Adrenal gland (tissue), 12 donors: ENCODE measurements around the gene C14orf132. TPM values are rescaled to one million over a fixed set of nuclear protein-coding genes. Genes with fewer than 3 reads are reported as not detected.

Experiments
- DNase-seq, 7 donors: peaks; one replicate each; pipeline ENCODE4 v3.0.0-alpha.2; 2019 to 2020
- H3K27ac ChIP-seq, 5 donors: fragments of 200-600 bp; sonication (generic) in 4 of 5; 1 replicate in 3 of 5; 2 replicates in 2 of 5; pipeline versions ENCODE4 v1.5.1 to v1.8.0; 2016 to 2020; ENCODE audit warnings: mild to moderate bottlenecking in 1 of 5
- H3K27me3 ChIP-seq: fragments of 200-600 bp; 2 replicates; pipeline ENCODE4 v1.8.0; 2021
- H3K36me3 ChIP-seq, 2 donors: fragments of 200-600 bp; replicated peaks in 1 of 2; 1 replicate in 1 of 2; 2 replicates in 1 of 2; pipeline versions ENCODE4 v1.5.1 to v1.8.0; 2018 to 2022
- H3K4me1 ChIP-seq, 2 donors: fragments of 200-600 bp; replicated peaks in 1 of 2; 1 replicate in 1 of 2; 2 replicates in 1 of 2; pipeline versions ENCODE4 v1.5.1 to v1.8.0; 2018 to 2021
- H3K4me3 ChIP-seq, 4 donors: fragments of 200-600 bp; sonication (generic) in 3 of 4; one replicate each; pipeline ENCODE4 v1.5.1; 2016 to 2018
- H3K9me3 ChIP-seq, 3 donors: fragments of 200-600 bp; sonication (generic) in 1 of 3; replicated peaks in 1 of 3; 1 replicate in 2 of 3; 2 replicates in 1 of 3; pipeline versions ENCODE4 v1.5.1 to v1.8.0; 2016 to 2021
- POLR2A ChIP-seq, 2 donors: fragments of 450-650 bp; IDR thresholded peaks; one replicate each; pipeline ENCODE4 v1.6.1; 2017; ENCODE audit warnings: antibody characterized with exemption in 2 of 2, mild to moderate bottlenecking in 2 of 2, moderate library complexity in 1 of 2
- whole genome bisulfite sequencing, 4 donors: extraction: QIAGEN DNeasy Blood & Tissue Kit in 2 of 4; methylation state at CpG; one replicate each; pipeline versions ENCODE4 v1.1.5 to v1.1.7; 2013 to 2017; 5-methylcytosine and 5-hydroxymethylcytosine counted together
- intact Hi-C, 2 donors: fragments of 100-400 bp; cut with DNase I; formaldehyde crosslinking; loops; one replicate each; pipeline versions ENCODE4 v1.14.1 to v1.15.0; 2022 to 2023
- polyA plus RNA-seq, 3 donors: library from polyadenylated mRNA; stranded (reverse); fragments of 200-250 nt in 2 of 3; fragments of 350-450 nt in 1 of 3; fragmentation: Illumina TruSeq in 1 of 3; extraction: RNeasy Lipid Tissue Mini Kit (QIAGEN cat#74804) in 1 of 3; gene quantifications; one replicate each; pipeline ENCODE4 v1.2.3, GENCODE V29; 2013 to 2014
- total RNA-seq, 9 donors: library from RNA; depleted of rRNA in 4 of 9; stranded (reverse); fragments of >200 nt in 4 of 9; fragments of 120-200 nt in 1 of 9; fragmentation: NEBNext Ultra II Directional in 1 of 9; extraction: Animal tissue kit (Norgen Biotek cat#: 25700) in 1 of 9; gene quantifications; one replicate each; pipeline versions ENCODE4 v1.1.0 to v1.2.4, GENCODE V29; 2013 to 2023
- TF ChIP-seq, protein P1 (sequence below), 6 experiments: fragments of 450-650 bp in 4 of 6; fragments of 200-600 bp in 2 of 6; sonication (generic) in 1 of 6; IDR thresholded peaks; 1 replicate in 5 of 6; 2 replicates in 1 of 6; pipeline versions ENCODE4 v1.5.1 to v1.8.0; 2016 to 2021; ENCODE audit warnings: antibody characterized with exemption in 6 of 6, mild to moderate bottlenecking in 2 of 6, moderate library complexity in 1 of 6
- donor health status: healthy with polysubstance abuse.
- donor health status: Bipolar disorder and iron deficiency.
- donor health status: DM: yes; HTN: yes; CAD: no.
- donor health status: DM: no; HTN: no; CAD: no.
- donor health status: DM: no; HTN: no; CAD: no.
- donor health status: DM: yes; HTN: yes; CAD: no.

The C14orf132 gene
- total and polyA plus RNA-seq, 12 donors: 4.5 to 34.8 (median 11.8) TPM

DNA sequence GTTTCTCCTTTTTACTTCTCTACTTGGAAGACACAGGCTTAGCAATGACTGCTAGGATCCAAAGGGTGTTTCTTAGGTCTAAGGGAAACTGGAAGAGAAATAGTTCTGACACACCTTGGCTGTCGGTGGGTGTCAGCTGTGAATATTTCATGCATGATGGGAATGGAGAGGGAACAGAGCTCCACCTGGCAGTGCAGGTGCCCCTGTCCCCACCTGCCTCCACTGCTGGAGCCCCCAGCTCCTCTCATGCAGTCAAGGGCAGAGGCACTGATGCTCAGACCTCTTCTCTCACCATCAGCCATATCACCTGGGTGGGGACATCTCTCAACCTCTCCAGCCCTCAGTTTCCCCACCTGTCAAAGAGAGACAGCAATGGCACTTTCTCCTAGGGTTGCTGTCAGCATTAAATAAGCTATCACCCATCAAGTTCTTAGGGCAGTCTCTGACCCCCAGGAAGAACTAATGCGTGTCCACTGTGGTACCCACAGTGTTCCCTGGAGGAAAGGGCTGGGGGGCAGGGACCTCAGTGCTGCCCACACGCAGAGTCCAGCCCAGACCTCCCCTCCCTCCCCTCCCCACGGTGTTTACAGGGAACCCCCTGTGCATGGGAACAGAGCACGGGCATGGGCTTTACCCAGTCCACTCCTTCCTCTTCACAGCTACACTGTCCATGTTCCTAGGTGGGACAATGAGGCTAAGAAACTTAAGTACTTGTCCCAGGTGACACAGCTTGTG lies 69.1 kb downstream of the C14orf132 start:
- no peaks in the 10 kb centered on the region for H3K9me3 ChIP-seq
- no peaks in the 10 kb centered on the region for H3K27me3 ChIP-seq
- no peak overlapping the region for H3K4me3 ChIP-seq
- no peak overlapping the region for H3K27ac ChIP-seq
- WGBS, 4 donors: 68 to 93% (median 81%) methylated on average over 3 to 5 of the region's 5 CpGs
- H3K4me1 ChIP-seq: no peaks in the 10 kb centered on the region
- no peak for TF ChIP-seq POLR2A (IDR thresholded peaks at IDR 0.05)
- TF ChIP-seq, protein P1, sequence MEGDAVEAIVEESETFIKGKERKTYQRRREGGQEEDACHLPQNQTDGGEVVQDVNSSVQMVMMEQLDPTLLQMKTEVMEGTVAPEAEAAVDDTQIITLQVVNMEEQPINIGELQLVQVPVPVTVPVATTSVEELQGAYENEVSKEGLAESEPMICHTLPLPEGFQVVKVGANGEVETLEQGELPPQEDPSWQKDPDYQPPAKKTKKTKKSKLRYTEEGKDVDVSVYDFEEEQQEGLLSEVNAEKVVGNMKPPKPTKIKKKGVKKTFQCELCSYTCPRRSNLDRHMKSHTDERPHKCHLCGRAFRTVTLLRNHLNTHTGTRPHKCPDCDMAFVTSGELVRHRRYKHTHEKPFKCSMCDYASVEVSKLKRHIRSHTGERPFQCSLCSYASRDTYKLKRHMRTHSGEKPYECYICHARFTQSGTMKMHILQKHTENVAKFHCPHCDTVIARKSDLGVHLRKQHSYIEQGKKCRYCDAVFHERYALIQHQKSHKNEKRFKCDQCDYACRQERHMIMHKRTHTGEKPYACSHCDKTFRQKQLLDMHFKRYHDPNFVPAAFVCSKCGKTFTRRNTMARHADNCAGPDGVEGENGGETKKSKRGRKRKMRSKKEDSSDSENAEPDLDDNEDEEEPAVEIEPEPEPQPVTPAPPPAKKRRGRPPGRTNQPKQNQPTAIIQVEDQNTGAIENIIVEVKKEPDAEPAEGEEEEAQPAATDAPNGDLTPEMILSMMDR (IDR thresholded peaks at IDR 0.05): no peak
- intact Hi-C loops: loop anchor here in 1 of 2 donors (10.0 kb wide), 1 partner anchor 307 kb away; no protein-coding TSS in a partner anchor
- no peak for DNase-seq
- no peaks in the 10 kb centered on the region for H3K36me3 ChIP-seq

DNA sequence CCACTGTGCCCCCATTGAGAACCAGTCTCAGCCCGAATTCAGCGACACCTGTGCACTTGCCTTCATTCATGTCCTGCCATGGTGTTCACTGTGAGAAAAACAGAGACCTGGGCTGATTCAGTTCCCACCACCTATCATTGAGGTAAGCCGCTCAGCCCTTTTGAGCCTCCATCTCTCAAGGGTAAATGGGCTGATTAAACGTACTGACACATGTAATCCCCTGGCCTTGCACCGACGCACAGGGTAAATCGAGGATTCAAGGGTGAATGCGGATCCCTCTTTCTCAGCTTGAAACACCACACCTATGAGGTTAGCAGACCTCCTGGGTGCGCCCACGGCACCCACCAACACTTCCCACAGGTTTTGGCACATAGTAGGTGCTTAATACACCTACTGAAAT lies 69.7 kb downstream of the C14orf132 start:
- no peaks in the 10 kb centered on the region for H3K9me3 ChIP-seq
- 91 to 95% (median 92%) methylated on average over 7 to 10 of the region's 10 CpGs for WGBS, 4 donors
- DNase-seq: no peak
- no peak for TF ChIP-seq POLR2A (IDR thresholded peaks at IDR 0.05)
- TF ChIP-seq, protein P1 (IDR thresholded peaks at IDR 0.05): no peak
- no peaks in the 10 kb centered on the region for H3K27me3 ChIP-seq
- intact Hi-C loops: loop anchor here in 1 of 2 donors (10.0 kb wide), 1 partner anchor 306 kb away; no protein-coding TSS in a partner anchor
- H3K4me3 ChIP-seq: no peak overlapping the region
- no peak overlapping the region for H3K27ac ChIP-seq
- H3K4me1 ChIP-seq: no peaks in the 10 kb centered on the region
- H3K36me3 ChIP-seq: no peaks in the 10 kb centered on the region

DNA sequence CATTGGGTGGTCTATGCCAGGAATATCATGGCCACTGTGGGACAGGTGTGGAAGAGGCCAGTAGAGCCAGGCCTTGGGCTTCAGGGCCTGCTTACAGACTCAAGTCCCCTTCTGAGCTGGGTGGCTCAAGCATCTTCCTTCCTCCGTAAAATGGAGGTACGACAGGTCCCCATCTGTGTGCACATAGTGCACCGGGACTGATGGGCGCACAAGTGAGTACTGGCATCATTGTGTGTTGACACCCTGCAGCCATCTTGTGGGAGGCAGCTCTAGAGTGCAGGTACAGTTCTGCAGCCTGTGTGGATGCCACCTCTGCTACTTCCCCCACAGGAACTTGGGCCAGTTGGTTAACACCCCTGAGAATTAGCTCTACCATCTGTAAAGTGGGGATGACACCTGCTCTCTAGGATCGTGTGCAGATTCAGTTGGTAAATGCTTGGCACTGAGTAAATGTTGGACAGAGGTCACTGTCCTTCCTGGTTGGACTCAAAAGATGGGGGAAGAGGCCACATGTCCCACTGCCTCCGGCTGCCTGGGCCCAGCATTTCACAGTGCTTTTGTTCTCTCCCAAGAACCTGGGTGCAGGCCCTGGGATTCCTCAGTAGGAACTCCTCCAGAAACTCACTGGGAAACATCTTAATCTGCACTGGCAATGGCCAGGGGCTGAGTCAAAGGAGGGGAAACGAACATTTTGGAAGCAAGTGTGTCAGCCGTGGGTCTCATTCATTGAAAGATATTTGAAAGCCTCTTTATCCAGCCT lies 70.6 kb downstream of the C14orf132 start:
- intact Hi-C loops: loop anchor here in 1 of 2 donors (10.0 kb wide), 1 partner anchor 305 kb away; no protein-coding TSS in a partner anchor
- no peak for DNase-seq
- H3K27ac ChIP-seq: no peak overlapping the region
- H3K36me3 ChIP-seq: no peaks in the 10 kb centered on the region
- H3K9me3 ChIP-seq: no peaks in the 10 kb centered on the region
- H3K4me1 ChIP-seq: no peaks in the 10 kb centered on the region
- 84 to 91% (median 88%) methylated on average over 7 to 8 of the region's 8 CpGs for WGBS, 4 donors
- no peak overlapping the region for H3K4me3 ChIP-seq
- TF ChIP-seq POLR2A (IDR thresholded peaks at IDR 0.05): no peak
- TF ChIP-seq, protein P1 (IDR thresholded peaks at IDR 0.05): no peak
- H3K27me3 ChIP-seq: no peaks in the 10 kb centered on the region

DNA sequence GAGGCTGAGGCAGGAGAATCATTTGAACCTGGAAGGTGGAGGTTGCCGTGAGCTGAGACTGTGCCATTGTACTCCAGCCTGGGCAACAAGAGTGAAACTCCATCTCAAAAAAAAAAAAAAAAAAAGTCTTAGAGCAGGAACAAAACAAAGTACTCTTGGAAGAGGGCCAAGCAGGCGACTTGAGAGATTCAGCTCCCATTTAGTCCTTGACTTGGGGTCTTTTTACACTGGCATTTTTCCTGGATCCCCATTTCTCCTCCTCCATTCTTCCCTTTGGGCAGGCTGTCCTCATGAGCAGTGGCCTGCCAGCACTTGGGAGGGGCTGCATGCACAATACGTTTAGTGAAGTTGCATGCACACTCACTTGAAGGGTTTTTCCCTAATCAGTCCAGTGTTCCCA lies 72.9 kb downstream of the C14orf132 start:
- Histone ChIP-seq H3K9me3 (no peaks in the 10 kb centered on the region), H3K4me1 (no peaks in the 10 kb centered on the region), H3K27me3 (no peaks in the 10 kb centered on the region), H3K27ac (no peak overlapping the region), H3K4me3 (no peak overlapping the region), H3K36me3 (no peaks in the 10 kb centered on the region)
- TF ChIP-seq POLR2A (IDR thresholded peaks at IDR 0.05): no peak
- TF ChIP-seq, protein P1 (IDR thresholded peaks at IDR 0.05): no peak
- intact Hi-C loops: no loop called here
- WGBS, 4 donors: 43 to 58% (median 49%) methylated on average over 3 of the region's 3 CpGs
- DNase-seq: peak in 1 of 7 donors; percentile 42
